ENCODE measurements around the gene MRPS31.
A peak's percentile ranks its signal among the peaks of the same experiment; 100 is the strongest.
"Not testable (repeated sequence)": the region's sequence is repeated elsewhere in the genome, so short reads cannot be mapped to it uniquely, and the experiment has no call there.

Gene MRPS31

GRCh38 chr13:40789275-40790153 lies 18.5 kb upstream of the MRPS31 start, which contains the start of gene SLC25A15:
Gene SLC25A15, plus strand, starts transcription at chr13:40789611. Its CDS starts 3,616 bp downstream, at chr13:40793227.
- DNase-seq (ENCODE audit: low read depth in 2 of 2): peak; percentile 61 to 70

- DNase-seq (ENCODE audit: low read depth in 2 of 2): not testable (repeated sequence)
Measured at GRCh38 chr13:40788540-40789274, 17.7 kb upstream of the MRPS31 start.

GRCh38 chr13:40787062-40787461 lies 16.1 kb upstream of the MRPS31 start:
- no peak for DNase-seq (ENCODE audit: low read depth in 2 of 2)

- DNase-seq (ENCODE audit: low read depth in 2 of 2): no peak
Measured at GRCh38 chr13:40786568-40786996, 15.6 kb upstream of the MRPS31 start.

- DNase-seq (ENCODE audit: low read depth in 2 of 2): no peak
Measured at GRCh38 chr13:40784540-40784939, 13.6 kb upstream of the MRPS31 start.

- not testable (repeated sequence) for DNase-seq (ENCODE audit: low read depth in 2 of 2)
Measured at GRCh38 chr13:40782971-40783370, 12.0 kb upstream of the MRPS31 start.

- DNase-seq (ENCODE audit: low read depth in 2 of 2): no peak
Measured at GRCh38 chr13:40781717-40782116, 10.7 kb upstream of the MRPS31 start.

- DNase-seq (ENCODE audit: low read depth in 2 of 2): no peak
Measured at GRCh38 chr13:40780822-40781401, 9.9 kb upstream of the MRPS31 start.

- no peak for DNase-seq (ENCODE audit: low read depth in 2 of 2)
Measured at GRCh38 chr13:40779796-40780285, 8.9 kb upstream of the MRPS31 start.

- DNase-seq (ENCODE audit: low read depth in 2 of 2): no peak
Measured at GRCh38 chr13:40779049-40779448, 8.1 kb upstream of the MRPS31 start.

GRCh38 chr13:40777809-40778175 lies 6.8 kb upstream of the MRPS31 start:
- no peak for DNase-seq (ENCODE audit: low read depth in 2 of 2)

- peak in 1 of 2 donors; percentile 25 for DNase-seq (ENCODE audit: low read depth in 2 of 2)
Measured at GRCh38 chr13:40777166-40777808, 6.3 kb upstream of the MRPS31 start.

- DNase-seq (ENCODE audit: low read depth in 2 of 2): peak; percentile 40 to 53
Measured at GRCh38 chr13:40776681-40777165, 5.7 kb upstream of the MRPS31 start.

GRCh38 chr13:40776232-40776631 lies 5.2 kb upstream of the MRPS31 start:
- no peak for DNase-seq (ENCODE audit: low read depth in 2 of 2)

- DNase-seq (ENCODE audit: low read depth in 2 of 2): no peak
Measured at GRCh38 chr13:40774672-40775071, 3.7 kb upstream of the MRPS31 start.

GRCh38 chr13:40772765-40773473 lies 1.9 kb upstream of the MRPS31 start:
- DNase-seq (ENCODE audit: low read depth in 2 of 2): no peak

- no peak for DNase-seq (ENCODE audit: low read depth in 2 of 2)
Measured at GRCh38 chr13:40770609-40770933, 419 bp downstream of the MRPS31 start.

- DNase-seq (ENCODE audit: low read depth in 2 of 2): no peak
Measured at GRCh38 chr13:40769970-40770369, 1.0 kb downstream of the MRPS31 start.

- no peak for DNase-seq (ENCODE audit: low read depth in 2 of 2)
Measured at GRCh38 chr13:40765602-40766001, 5.4 kb downstream of the MRPS31 start.

- no peak for DNase-seq (ENCODE audit: low read depth in 2 of 2)
Measured at GRCh38 chr13:40764587-40765403, 6.2 kb downstream of the MRPS31 start.
